ENCODE measurements around the gene GRSF1.

The GRSF1 gene, protein sequence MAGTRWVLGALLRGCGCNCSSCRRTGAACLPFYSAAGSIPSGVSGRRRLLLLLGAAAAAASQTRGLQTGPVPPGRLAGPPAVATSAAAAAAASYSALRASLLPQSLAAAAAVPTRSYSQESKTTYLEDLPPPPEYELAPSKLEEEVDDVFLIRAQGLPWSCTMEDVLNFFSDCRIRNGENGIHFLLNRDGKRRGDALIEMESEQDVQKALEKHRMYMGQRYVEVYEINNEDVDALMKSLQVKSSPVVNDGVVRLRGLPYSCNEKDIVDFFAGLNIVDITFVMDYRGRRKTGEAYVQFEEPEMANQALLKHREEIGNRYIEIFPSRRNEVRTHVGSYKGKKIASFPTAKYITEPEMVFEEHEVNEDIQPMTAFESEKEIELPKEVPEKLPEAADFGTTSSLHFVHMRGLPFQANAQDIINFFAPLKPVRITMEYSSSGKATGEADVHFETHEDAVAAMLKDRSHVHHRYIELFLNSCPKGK

DNA sequence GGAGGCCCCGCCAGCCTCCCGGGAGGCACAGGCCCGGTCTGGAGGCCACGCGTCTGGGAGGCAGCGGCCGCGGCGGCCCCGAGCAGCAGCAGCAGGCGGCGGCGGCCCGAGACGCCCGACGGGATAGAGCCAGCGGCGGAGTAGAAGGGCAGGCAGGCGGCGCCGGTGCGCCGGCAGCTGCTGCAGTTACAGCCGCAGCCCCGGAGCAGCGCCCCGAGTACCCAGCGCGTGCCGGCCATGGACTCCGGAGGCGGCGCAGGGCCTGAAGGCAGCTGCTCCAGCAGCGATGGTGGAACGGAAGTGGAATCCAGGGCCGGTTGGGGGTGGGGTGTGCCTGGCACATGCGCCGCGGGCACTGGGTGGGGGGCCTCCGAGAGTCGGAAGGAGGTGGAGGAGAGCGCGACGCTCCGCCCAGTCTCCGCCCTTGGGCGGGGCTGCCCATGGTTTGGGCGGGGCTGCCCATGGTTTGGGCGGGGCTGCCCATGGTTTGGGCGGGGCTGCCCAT is at the start of gene GRSF1:
Gene GRSF1, minus strand, starts transcription at position 302 of the 505 bp plus-strand sequence. Its CDS starts 63 bp downstream, at position 239.
- peaks cover 12% of the 10 kb centered on the region for H4K20me1 ChIP-seq (ENCODE audit: insufficient read depth, low read length)
- H2AFZ ChIP-seq (ENCODE audit: low read length) = peak within 1 kb of the TSS; percentile 84
- no peaks in the 10 kb centered on the region; the same call in 1 of the 2 replicates for H3F3A ChIP-seq (ENCODE audit: insufficient read depth, low read length)
- no peaks in the 10 kb centered on the region for H3K9me3 ChIP-seq (replicated peaks; ENCODE audit: insufficient read depth, low read length)
- H3K36me3 ChIP-seq (replicated peaks; ENCODE audit: insufficient read depth, low read length) = no peaks in the 10 kb centered on the region
- H3K4me2 ChIP-seq (ENCODE audit: low read depth, low read length) = peak within 1 kb of the TSS; percentile 85
- H3K9ac ChIP-seq (ENCODE audit: low read length) = peak within 1 kb of the TSS; percentile 75
- H3K4me1 ChIP-seq (ENCODE audit: low read length) = no peaks in the 10 kb centered on the region
- H3K27me3 ChIP-seq (replicated peaks; ENCODE audit: insufficient read depth, low read length) = no peaks in the 10 kb centered on the region
- no peak for TF ChIP-seq EZH2 (optimal IDR thresholded peaks at IDR 0.05; ENCODE audit: low read depth, low read length)
- TF ChIP-seq EZH2phosphoT487 (IDR thresholded peaks at IDR 0.05; ENCODE audit: low read length) = no peak
- TF ChIP-seq, protein P1, sequence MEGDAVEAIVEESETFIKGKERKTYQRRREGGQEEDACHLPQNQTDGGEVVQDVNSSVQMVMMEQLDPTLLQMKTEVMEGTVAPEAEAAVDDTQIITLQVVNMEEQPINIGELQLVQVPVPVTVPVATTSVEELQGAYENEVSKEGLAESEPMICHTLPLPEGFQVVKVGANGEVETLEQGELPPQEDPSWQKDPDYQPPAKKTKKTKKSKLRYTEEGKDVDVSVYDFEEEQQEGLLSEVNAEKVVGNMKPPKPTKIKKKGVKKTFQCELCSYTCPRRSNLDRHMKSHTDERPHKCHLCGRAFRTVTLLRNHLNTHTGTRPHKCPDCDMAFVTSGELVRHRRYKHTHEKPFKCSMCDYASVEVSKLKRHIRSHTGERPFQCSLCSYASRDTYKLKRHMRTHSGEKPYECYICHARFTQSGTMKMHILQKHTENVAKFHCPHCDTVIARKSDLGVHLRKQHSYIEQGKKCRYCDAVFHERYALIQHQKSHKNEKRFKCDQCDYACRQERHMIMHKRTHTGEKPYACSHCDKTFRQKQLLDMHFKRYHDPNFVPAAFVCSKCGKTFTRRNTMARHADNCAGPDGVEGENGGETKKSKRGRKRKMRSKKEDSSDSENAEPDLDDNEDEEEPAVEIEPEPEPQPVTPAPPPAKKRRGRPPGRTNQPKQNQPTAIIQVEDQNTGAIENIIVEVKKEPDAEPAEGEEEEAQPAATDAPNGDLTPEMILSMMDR (IDR thresholded peaks at IDR 0.05; ENCODE audit: low read length) = no peak
- peaks cover 45% of the 10 kb centered on the region for H3K79me2 ChIP-seq (ENCODE audit: low read length)
- H3K9me2 ChIP-seq (replicated peaks; ENCODE audit: insufficient read depth, low read length) = no peaks in the 10 kb centered on the region
- peak within 1 kb of the TSS; percentile 58; the same call in 1 of the 2 replicates for H3K27ac ChIP-seq (ENCODE audit: low read length)
- H3K4me3 ChIP-seq (ENCODE audit: low read length) = peak within 1 kb of the TSS; percentile 96
- DNase-seq = peak; percentile 93

DNA sequence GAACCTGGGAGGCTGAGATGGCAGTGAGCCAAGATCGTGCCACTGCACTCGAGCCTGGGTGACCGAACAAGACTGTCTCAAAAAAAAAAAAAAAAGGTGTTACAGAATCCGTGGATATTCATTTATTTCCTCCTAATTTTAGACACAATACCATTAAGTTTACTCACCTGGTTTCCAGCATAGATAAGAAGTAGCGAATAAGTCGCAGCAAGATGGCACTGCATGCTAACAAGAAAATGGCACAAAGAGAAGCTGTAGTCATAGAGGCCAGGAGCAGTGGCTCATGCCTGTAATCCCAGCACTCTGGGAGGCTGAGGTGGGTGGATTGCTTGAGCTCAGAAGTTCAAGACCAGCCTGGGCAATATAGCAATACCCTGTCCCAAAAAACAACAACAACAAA is 45.5 kb upstream of the GRSF1 start:
- no peaks in the 10 kb centered on the region for H3F3A ChIP-seq (ENCODE audit: insufficient read depth, low read length)
- H3K79me2 ChIP-seq (ENCODE audit: low read length) = no peaks in the 10 kb centered on the region
- no peak overlapping the region for H3K4me2 ChIP-seq (ENCODE audit: low read depth, low read length)
- no peaks in the 10 kb centered on the region for H3K36me3 ChIP-seq (replicated peaks; ENCODE audit: insufficient read depth, low read length)
- no peak overlapping the region for H3K27ac ChIP-seq (ENCODE audit: low read length)
- H3K9me3 ChIP-seq (replicated peaks; ENCODE audit: insufficient read depth, low read length) = no peaks in the 10 kb centered on the region
- H4K20me1 ChIP-seq (ENCODE audit: insufficient read depth, low read length) = no peaks in the 10 kb centered on the region
- H2AFZ ChIP-seq (ENCODE audit: low read length) = no peak overlapping the region
- no peaks in the 10 kb centered on the region for H3K9me2 ChIP-seq (replicated peaks; ENCODE audit: insufficient read depth, low read length)
- H3K27me3 ChIP-seq (replicated peaks; ENCODE audit: insufficient read depth, low read length) = no peaks in the 10 kb centered on the region
- no peak overlapping the region for H3K4me3 ChIP-seq (ENCODE audit: low read length)
- no peaks in the 10 kb centered on the region for H3K4me1 ChIP-seq (ENCODE audit: low read length)
- TF ChIP-seq, protein P1 (IDR thresholded peaks at IDR 0.05; ENCODE audit: low read length) = no peak
- no peak for TF ChIP-seq EZH2phosphoT487 (IDR thresholded peaks at IDR 0.05; ENCODE audit: low read length)
- TF ChIP-seq EZH2 (optimal IDR thresholded peaks at IDR 0.05; ENCODE audit: low read depth, low read length) = no peak
- H3K9ac ChIP-seq (ENCODE audit: low read length) = no peak overlapping the region
- DNase-seq = no peak

GRCh38 chr4:70880739-70881138 is 41.0 kb upstream of the GRSF1 start:
- no peak overlapping the region for H2AFZ ChIP-seq (ENCODE audit: low read length)
- no peak for TF ChIP-seq EZH2phosphoT487 (IDR thresholded peaks at IDR 0.05; ENCODE audit: low read length)
- TF ChIP-seq, protein P1 (IDR thresholded peaks at IDR 0.05; ENCODE audit: low read length) = no peak
- no peak for TF ChIP-seq EZH2 (optimal IDR thresholded peaks at IDR 0.05; ENCODE audit: low read depth, low read length)
- H3F3A ChIP-seq (ENCODE audit: insufficient read depth, low read length) = no peaks in the 10 kb centered on the region
- no peaks in the 10 kb centered on the region for H3K9me3 ChIP-seq (replicated peaks; ENCODE audit: insufficient read depth, low read length)
- no peaks in the 10 kb centered on the region for H3K4me1 ChIP-seq (ENCODE audit: low read length)
- H3K9me2 ChIP-seq (replicated peaks; ENCODE audit: insufficient read depth, low read length) = no peaks in the 10 kb centered on the region
- DNase-seq = no peak
- no peaks in the 10 kb centered on the region for H3K79me2 ChIP-seq (ENCODE audit: low read length)
- H3K27ac ChIP-seq (ENCODE audit: low read length) = no peak overlapping the region
- H3K4me2 ChIP-seq (ENCODE audit: low read depth, low read length) = no peak overlapping the region
- no peak overlapping the region for H3K4me3 ChIP-seq (ENCODE audit: low read length)
- no peak overlapping the region for H3K9ac ChIP-seq (ENCODE audit: low read length)
- H3K27me3 ChIP-seq (replicated peaks; ENCODE audit: insufficient read depth, low read length) = no peaks in the 10 kb centered on the region
- no peaks in the 10 kb centered on the region for H3K36me3 ChIP-seq (replicated peaks; ENCODE audit: insufficient read depth, low read length)
- H4K20me1 ChIP-seq (ENCODE audit: insufficient read depth, low read length) = no peaks in the 10 kb centered on the region
